LHCN-M2 (cell line): ENCODE measurements around the gene GPR162. TPM values are rescaled to one million over a fixed set of nuclear protein-coding genes. Genes with fewer than 3 reads are reported as not detected.
A peak's percentile ranks its signal among the peaks of the same experiment; 100 is the strongest.

ENCODE experiments used
- DNase-seq: peaks from one replicate; pipeline ENCODE4 v3.0.0-alpha.2; 2012; ENCODE audit warnings: low read depth
- total RNA-seq: library from RNA; depleted of rRNA; stranded (reverse); fragments of >200 nt; gene quantifications from 2 replicates; pipeline ENCODE4 v1.2.3, GENCODE V29; 2014

The GPR162 gene
- total RNA-seq, 1 experiment from 2014 or later: 2.0 TPM

DNA sequence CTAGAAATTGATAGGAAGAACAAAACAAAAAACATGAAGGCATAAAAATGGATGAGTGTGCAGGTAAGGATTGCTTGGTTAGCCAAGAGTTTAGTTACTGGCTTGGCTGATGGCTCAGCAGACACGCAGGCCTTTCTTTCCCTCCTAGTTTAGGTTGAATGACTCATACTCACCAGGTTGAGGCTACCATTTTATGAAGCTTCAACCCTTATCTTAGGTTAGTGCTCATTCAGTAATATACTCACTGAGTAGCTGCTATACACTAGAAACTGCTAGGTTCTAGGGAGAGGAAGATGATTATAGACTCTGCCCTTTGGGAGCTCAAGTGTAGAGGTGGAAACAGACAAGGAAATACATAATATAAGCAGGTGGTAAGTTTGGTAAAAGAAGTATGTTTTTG, 12.6 kb downstream of the GPR162 start:
- DNase-seq: no peak

DNA sequence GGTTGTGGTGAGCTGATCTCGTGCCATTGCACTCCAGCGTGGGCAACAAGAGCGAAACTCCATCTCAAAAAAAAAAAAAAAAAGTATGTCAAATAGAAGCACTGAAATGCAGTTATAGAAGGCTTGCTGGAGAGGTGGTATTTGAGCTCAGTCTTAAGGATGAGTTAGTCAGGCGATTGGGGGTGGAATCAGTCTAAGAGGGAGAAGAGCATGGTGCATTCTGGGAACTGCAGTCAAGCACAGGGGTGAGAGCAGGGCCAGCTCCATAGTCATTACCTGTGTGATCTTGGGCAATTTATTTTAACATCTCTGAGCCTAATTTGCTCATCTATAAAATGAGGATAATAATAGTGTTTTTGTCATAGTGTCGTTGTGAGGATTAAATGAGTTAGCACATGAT, 13.3 kb downstream of the GPR162 start:
- no peak for DNase-seq

DNA sequence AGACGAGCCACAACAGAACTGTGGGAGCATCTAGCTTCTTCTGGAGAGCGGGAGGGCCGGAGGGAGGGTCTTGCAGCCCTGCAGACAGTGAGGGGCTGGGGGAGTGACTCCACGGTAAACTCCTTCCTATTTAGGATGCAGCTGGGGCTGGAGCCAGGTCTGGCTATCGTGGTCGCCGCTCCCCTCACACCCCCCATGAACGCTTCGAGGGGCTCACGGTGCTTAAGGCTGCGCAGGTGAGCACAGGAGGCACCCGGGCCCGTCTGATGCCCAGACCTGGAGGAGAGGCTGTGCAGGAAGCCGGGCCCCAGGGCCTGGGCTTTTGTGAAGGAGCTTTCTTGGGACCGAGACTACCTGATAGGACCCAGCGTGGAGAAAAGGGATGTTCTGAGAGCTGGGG, 15.2 kb downstream of the GPR162 start:
- no peak for DNase-seq

DNA sequence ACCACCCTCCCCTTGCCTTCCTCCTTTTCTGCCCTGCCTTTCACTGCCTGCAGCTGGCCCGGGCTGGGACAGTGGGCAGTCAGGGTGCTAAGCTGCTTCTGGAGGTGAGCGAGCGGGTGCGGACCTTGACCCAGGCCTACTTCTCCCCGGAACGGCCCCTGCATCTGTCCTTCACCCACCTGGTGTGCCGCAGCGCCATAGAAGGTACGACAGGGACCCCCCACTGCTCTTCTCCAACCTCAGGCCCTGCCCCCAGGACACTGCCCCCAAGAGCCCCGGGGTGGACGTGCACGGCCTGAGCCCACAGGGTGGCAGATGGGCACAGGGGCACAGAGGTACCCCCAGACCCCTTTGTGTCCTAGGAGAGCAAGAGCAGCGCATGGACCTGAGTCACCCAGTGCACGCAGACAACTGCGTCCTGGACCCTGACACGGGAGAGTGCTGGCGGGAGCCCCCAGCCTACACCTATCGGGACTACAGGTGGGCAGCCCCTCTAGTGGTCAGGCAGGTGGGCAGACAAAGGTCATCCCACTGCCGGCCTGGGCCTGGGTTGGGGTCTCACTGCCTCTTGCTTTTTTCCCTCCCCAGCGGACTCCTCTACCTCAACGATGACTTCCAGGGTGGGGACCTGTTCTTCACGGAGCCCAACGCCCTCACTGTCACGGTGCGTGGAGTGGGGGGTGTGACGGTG, 15.9 kb downstream of the GPR162 start:
- no peak for DNase-seq

DNA sequence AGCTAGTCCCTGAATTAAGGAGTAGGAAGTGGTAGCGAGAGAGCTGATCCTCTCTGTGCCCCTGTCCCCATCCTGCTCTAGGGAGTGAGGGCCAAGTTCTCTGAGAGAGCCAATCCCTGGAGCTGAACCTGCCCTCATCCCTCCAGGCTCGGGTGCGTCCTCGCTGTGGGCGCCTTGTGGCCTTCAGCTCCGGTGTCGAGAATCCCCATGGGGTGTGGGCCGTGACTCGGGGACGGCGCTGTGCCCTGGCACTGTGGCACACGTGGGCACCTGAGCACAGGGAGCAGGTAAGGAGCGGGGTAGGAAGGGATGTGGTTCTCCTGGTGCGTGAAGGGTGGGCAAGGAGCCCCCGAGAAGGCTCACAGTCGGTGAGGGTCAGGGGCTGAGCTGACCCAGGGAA, 17.2 kb downstream of the GPR162 start:
- no peak for DNase-seq

DNA sequence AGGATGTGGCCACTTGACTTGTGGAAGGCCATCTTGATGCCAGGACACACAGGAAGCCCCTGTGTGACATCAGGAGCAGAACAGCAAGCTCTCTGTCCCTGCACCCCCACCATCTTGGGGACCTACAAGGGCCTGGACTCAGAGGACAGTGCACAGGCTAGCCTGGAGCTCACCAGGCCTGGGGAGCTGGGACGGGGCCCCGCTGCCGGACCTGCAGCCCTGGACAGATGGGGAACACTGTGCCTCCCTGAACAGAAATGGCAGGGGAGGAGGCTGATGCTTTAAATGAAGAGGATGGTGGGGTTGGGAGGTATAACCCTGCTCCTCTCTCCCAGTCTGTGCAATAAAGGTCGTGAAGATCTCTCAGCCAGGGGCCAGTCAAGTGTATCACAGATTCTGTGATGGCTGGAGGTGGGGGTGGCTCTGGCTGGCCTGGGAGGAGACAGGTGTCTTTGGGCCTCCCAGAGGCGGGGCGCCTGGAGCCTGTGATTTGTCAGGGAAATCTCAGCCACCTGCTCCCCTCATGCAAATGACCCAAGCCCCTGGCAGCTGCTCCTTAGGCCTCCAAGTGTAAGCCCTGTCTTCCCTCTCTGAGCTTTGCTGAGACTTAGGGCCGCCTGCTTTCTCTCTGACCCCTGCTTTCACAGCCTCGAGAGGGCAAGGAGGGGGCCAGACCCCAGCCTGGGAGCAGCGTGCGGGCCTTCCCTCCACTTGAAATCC, 18.0 kb downstream of the GPR162 start:
- no peak for DNase-seq

DNA sequence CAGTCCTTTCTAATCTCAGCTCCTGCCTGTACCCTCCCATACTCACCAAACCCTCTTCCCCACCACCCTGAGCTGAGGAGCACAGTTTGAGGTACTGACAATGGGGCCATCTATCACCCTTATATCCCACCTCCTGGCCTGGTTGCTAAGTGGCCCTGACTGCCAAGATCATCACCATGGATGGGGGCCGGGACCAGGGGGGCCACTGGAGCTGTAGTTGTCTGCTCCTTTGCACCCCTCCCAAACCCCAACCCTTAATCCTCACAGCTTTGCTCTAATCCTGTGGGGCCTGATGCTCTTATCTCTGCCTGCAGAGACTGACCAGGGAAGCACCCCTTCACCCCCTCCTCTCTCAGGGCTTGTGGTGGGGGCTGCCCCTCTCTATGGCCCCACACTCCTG, 18.7 kb downstream of the GPR162 start:
- no peak for DNase-seq

DNA sequence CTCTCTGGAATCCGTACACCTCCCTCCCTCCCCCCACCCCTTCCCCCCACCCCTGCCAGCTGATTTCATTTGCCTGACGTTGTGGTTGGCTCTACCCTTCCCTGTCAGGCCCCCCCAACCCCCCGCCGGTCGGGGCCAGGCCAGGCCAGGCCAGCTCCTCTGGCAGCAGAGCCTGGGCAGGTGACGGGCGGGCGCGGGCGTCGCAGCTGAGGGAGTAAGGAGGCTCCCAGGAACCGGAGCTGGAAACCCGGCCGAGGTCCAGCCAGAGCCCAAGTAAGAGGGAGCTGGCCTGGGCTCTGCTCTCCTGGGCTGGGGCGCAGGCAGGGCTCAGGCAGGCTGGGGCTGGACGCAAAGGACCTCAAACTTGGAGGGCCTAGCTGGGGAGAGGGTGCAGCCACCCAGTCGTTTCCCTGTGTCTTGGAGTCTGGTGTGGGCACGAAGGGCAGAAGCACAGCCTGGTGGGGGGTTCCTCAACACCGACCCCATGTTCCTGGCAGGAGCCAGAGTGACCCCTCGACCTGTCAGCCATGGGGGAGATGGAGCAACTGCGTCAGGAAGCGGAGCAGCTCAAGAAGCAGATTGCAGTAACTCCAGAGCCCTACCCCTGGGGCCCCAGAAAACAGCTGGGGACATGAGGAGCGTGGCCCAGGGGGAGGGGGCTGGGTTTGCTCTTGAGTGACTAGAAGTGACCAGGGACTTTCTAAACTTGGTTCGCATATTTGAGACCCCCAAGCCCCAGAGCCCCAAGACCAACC, 19.3 kb downstream of the GPR162 start, which contains the start of gene GNB3:
Gene GNB3 (plus strand): TSS at position 165 of the 755 bp plus-strand sequence. CDS start 363 bp downstream, at position 528.
- no peak for DNase-seq

DNA sequence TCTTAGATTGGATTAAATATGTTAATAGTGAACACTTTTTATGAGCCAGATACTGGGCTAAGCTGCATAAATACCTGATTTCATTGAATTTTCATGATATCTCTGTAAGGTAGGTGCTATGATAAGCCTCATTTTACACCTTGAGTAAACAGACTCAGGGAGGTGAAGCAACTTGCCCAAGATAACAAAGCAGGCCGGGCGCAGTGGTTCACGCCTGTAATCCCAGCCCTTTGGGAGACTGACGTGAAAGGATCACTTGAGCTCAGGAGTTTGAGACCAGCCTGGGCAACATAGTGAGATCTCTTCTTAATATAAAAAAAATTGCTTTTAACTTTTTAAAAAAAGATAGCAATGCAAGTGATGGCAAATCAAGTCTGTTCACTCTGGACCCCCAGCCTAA, 20.5 kb downstream of the GPR162 start:
- DNase-seq: no peak

DNA sequence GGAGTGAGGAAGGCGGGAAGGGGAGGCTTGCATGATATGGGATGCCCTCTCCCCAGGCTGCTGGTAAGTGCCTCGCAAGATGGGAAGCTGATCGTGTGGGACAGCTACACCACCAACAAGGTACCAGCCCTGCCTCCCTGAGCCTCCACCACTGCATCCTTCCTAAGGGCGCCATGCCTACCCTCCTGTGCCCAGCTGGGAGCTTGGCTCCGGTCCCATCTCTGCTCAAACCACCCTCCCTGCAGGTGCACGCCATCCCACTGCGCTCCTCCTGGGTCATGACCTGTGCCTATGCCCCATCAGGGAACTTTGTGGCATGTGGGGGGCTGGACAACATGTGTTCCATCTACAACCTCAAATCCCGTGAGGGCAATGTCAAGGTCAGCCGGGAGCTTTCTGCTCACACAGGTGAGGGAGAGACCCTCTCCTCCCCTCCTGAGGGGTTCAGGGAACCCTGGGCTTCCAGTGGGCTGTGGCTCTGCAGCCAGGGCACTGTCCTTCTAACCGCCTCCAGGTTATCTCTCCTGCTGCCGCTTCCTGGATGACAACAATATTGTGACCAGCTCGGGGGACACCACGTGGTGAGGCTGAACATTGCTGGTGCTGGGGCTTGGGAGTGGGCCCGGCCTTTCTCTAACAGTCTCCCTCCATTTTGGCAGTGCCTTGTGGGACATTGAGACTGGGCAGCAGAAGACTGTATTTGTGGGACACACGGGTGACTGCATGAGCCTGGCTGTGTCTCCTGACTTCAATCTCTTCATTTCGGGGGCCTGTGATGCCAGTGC, 21.7 kb downstream of the GPR162 start:
- DNase-seq: no peak

DNA sequence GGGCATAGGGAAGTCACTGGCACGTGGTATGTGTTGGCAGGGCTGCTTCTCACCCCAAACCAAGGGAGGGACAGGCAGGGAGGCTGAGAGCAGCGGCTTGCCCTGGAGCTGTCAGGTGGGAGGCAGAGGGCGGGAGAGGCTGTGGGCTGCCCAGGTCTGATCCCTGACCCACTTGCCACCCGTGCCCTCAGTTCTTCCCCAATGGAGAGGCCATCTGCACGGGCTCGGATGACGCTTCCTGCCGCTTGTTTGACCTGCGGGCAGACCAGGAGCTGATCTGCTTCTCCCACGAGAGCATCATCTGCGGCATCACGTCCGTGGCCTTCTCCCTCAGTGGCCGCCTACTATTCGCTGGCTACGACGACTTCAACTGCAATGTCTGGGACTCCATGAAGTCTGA, 23.8 kb downstream of the GPR162 start:
- DNase-seq: no peak

DNA sequence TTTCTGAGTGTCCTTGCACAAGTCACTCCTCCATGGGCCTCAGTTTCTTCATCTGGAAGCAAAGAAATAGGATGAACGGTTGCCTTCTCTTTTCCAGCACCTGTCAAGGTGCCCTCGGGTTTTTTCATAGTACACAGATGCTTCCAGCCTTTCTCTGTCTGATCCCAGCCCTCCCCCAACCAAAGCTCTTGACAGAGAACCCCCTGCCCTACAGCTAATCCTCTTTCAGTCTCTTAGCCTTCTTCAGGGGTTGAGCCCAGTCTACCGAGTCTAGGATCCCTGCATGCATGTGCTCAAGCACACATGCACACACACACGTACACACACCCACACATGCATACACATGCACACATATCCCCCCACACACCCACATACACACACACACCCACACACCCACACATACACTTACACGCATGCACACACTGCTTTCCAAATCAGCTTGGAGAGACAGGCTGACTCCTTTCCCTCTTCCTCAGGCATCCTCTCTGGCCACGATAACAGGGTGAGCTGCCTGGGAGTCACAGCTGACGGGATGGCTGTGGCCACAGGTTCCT, 24.8 kb downstream of the GPR162 start:
- DNase-seq: no peak

DNA sequence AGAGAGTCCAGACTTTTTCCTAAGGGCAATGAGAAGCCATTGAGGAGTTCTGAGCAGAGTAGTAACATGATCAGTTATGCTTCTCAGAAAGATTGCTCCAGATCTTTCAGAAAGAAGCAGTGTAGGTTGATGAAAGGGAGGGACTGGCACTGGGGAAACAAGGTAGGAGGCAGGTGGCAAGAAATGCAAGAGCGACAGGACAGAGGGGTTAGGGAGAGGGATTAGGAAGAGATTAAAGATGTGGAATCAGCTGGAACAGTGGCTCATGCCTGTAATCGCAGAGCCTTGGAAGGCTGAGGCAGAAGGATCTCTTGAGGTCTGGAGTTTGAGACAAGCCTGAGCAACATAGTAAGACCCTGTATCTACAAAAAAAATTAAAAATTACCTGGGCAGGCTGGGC, 26.1 kb downstream of the GPR162 start:
- DNase-seq: no peak

DNA sequence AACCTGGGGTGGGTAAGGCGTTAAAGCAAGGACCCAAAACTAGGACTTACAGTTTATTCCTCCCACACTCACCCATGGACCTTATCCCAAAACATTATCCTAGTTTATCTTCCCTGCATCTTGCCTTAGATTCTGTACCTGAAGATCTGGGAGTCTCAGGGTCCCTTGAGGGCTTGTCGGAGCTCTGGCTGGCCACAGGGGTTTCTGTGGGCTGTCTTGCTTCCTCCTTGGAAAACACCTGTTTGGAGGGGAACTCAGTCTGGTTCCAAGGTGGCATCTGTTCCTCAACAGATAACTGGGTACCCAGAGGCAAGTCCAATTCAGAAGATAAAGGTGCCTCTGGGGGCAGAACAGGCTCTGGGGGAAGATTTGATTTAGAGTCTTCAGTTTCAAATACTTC, 27.8 kb downstream of the GPR162 start:
- no peak for DNase-seq

DNA sequence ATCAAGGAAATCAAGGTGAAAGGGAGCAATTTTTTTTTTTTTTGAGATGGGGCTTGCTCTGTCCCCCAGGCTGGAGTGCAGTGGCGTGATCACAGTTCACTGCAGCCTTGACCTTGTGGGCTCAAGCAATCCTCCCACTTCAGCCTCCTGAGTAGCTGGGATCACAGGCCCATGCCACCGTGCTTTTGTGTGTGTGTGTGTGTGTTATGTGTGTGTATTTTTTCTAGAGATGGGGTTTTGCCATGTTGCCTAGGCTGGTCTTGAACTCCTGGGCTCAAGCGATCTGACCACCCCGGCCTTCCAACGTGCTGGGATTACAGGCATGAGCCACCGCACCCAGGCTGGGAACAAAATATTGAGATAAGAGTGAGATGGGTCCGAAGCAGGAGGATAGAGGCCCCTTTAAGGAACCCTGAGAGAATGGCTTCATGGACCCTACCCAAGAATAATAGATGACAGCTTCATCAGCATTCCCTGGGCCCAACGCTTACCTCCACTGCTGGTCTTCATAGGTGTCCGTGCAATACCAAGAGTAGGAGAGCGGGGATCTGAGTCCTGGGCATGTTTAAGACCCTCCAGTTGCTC, 28.4 kb downstream of the GPR162 start:
- no peak for DNase-seq

DNA sequence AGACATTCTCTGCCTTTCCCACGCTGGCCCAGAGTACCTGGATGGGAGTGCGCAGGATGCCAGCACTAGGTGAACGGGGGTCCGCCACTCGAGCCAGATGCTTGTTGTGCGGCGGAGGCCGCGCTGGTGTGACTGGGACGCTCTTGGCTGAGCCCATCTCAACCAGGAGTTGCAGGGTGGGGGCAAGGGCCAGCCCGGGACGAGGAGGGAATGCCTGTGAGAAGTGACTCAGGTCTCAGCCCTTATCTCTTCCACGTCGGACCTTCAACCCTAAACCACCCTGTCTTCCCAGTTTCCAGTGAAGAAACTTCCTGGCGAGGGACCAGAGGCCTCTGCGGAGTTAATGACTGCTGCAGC, 29.2 kb downstream of the GPR162 start:
- DNase-seq: no peak

DNA sequence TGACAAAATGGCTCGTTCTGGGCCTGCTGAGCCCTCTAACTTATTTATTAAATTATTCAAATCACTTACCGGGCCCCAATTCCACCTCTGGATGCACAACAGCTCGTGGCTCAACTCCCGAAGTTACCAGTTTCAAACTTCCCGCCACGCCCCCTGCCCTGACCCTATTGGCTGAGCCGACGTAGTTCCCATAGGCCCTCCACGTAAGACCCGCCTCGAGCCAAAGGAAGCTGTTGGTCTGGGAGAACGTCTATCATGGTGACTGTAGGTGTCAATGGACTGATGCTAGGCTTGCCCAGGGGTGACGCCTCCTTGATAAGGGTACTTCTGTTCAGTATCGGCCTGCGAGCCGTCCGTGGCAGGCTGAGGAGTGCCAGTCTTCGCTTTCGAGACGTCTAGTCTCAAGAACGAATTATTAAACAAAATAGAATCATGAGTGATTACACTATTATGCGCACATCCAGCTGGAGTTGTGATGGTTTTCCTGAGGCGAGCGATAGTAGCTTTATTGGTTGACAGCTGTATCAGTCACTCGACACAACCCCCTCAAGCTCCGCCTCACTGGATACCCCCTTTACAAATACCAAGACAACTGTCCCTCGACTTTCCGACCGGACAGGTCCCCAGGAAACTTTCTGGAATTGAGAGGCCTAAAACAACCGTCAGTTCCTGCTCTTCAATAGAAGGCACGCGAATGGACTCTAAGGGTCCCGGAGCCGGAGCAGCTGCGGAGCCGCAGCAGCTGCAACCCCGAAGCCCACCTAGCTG, 29.7 kb downstream of the GPR162 start, which contains the start of gene CDCA3:
Gene CDCA3 (minus strand): TSS at position 134 of the 768 bp plus-strand sequence. CDS start 334 bp downstream, outside the sequence.
- peak; percentile 99 for DNase-seq

DNA sequence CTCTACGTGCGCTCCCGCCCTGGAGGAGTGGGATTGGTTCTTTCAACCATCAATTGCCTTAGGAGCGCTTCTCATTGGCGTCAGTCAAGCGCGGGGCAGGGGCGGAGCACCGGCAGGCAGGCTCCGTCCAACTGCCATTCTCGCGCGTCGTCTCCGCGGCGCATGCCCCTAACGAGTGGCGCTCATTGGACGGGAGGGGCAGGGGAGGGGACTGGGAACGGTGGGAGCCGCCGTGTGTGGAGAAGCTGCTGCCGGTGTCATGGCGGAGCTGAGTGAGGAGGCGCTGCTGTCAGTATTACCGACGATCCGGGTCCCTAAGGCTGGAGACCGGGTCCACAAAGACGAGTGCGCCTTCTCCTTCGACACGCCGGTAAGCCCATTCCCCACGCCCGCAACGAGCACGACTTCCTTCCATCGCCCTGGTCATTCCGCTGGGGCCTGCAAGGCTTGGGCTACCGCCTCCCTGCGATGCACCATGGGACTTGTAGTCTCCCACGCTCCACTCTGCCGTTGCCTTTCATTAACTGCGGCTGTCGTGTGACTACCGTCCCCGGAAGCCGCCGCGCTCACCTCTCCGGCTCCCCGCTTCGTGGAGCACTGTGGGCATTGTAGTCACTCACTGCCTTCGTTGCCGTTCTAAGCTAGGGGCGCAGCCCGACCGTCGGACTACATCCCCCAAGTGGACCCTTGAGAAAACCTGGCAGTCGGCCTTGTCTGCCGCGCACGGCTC, 30.5 kb downstream of the GPR162 start, which contains the start of gene USP5:
Gene USP5 (plus strand): TSS at position 230 of the 730 bp plus-strand sequence. CDS start 30 bp downstream, at position 260.
- peak; percentile 100 for DNase-seq

DNA sequence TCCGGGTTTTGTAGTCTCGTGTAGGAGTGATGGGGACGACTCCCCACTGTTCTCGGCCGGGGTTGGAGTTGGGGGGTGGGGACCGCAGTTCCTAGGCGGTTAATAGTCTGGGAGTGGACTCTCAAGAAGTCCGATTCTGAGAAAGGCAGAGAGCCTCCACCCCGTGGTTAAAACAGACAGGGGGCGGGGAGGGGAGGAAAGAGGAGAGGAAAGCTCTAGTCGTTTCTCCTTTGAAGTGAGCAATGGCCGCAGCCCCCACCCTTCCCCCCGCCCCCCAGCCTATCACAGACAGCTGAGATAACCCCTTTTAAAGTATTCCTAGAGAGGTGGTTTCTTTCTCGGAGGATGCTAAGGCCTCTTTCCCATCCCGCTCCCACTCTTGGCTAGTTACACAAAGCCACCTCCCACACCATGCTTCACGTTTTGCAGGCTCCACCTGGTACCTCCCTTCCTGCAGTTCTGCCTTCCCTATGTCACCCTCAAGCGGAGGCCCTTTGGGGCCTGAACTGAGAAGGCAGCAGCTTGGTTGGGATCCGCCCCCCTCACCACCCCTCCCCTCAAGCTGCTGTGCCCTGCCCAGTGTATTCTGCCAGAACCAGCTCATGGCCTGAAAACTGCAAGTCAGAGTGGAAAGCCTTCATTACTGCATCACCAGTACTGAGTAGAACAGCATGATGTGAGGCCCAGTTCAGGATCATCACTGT, 31.2 kb downstream of the GPR162 start:
- peak; percentile 74 for DNase-seq
